Dedifferentiated amniotic fluid mesenchymal stem cell (primary cell): ENCODE measurements around the gene CSAD.

Experiments
- DNase-seq: peaks from one replicate; pipeline ENCODE4 v3.0.0-alpha.2; 2016; ENCODE audit errors: extremely low spot score

Gene CSAD, protein sequence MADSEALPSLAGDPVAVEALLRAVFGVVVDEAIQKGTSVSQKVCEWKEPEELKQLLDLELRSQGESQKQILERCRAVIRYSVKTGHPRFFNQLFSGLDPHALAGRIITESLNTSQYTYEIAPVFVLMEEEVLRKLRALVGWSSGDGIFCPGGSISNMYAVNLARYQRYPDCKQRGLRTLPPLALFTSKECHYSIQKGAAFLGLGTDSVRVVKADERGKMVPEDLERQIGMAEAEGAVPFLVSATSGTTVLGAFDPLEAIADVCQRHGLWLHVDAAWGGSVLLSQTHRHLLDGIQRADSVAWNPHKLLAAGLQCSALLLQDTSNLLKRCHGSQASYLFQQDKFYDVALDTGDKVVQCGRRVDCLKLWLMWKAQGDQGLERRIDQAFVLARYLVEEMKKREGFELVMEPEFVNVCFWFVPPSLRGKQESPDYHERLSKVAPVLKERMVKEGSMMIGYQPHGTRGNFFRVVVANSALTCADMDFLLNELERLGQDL

DNA sequence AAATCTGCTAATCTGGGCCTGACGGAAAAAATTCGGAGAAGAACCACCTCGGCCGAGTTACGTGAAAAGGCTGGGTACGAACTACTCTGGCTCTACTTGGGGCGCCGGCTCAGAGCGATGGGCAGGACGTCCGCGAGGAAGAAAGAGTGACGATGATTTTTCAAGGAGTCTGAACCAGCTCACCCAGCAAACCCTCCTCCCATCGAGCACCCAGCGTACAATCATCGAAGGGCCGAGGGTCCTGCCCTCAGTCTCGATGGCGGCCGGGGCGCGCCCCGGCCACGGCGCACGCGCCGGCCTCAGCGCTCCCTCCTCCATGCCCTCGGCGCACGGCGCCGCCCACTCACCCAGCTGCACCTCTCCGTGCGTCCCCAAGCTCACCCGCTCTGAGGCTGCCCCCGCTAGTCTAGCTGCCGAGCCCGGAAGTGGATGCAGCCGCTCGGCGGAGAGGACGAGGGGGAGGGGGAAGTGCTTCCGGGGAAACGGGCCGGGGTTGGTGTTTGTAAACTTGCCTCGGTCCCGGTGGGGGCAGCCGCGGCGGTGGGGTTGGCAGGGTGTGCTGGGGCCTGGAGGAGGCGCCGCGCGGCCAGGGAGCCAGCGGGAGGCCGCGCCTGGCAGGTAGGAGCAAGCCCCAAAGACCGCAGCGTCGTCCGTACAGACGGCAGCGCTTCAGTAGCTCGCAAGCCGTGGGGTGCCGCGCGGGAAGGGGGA lies at the start of gene CSAD, which contains the start of gene ZNF740:
Gene CSAD, minus strand, starts transcription at position 706 of the 711 bp plus-strand sequence. CDS start 7,455 bp downstream, outside the sequence.
Gene ZNF740, plus strand, starts transcription at position 503 of the 711 bp plus-strand sequence. CDS start 1,262 bp downstream, outside the sequence.
- peak; percentile 97 for DNase-seq

DNA sequence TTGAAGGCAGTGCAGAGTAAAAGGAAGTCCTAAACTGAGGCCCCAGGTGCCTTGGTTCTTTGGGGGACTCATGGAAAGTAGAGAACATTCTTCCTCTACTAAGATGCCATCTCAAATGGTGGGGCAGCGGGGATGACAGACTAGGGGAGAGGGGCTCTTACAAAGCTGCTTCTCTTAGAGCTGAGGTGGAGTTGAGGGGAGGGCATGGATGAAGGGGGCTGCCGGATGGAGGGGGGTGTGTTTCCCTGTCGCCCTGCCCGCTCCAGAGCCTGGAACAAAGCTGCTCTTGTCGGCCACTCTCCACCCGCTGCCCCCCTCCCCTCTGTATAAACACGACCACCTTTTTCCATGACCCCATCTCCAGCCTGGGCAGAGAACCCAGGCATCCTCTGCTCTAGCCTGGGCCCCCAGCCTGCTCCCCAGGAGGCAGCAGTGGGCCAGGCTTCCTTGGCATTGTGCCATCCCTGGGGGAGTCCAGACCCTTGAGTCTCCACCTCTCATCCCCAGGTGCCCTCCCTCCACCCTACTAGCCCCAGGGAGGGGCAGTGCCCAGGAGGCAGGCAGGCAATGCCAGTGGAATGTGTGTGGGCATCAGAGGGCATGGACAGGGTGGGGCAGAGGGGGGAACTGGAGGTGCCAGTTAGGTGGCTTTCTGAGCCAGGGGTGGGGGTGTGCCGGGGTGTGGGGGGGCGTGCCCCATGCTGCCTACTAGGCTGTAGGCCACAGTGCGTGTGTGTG lies 49.6 kb upstream of the CSAD start:
- no peak for DNase-seq

DNA sequence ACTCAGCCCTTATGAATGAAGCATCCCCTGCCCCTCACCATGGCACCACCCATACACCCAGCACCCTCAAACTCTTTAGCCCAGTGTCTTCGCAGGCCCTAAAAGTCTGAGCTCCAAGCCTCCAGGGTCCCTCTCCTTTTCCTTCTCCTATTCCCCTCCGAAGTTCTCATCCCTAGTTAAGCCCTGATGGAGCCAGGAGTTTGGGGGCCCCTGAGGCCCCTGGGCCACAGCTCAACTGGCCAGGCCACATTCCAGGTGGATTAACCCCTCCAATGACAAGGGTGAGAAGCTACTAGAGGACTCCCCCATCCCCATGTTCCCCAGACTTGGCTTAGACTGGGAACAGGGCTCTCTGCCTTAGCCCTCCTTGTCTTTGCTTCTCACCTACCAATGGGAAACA lies 48.7 kb upstream of the CSAD start:
- DNase-seq, result no peak

DNA sequence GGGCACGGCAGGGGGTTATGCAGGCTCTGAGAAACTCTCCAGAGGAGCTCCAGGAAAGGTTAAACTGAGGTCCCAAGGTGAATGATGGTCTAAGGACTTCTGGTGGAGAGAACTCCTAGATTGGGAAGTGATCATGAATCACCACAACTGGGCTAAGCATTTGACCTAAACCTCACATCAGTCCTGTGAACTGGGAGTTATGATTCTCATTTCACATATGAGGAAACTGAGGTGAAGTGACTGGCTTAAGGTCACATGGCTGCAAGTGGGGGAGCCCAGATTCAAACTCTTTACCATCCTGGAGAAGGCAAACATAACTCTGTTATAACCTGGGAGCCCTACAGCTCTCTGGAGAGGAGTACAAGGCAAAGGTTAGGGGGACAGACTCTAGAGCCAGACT lies 47.1 kb upstream of the CSAD start:
- DNase-seq, result no peak

DNA sequence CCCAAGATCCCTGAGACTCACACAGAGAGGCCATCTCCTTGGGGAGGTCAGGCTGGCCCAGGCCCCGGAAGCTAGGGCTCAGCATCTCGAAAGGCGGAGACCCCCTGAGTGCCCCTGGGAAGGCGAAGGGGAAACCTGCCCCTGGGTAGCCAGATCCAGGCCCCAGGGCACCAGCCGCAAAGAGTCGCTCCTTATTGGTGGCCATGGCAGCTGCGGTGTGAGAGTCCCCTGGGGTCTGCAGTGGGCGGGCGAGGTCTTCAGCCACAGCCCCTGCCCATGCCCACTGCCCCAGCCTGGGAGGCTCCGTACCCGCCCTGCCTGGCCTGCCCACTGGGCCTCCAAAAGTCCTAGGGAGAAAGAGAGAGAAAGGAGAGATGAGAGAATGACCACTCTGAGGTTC lies 46.6 kb upstream of the CSAD start:
- no peak for DNase-seq

DNA sequence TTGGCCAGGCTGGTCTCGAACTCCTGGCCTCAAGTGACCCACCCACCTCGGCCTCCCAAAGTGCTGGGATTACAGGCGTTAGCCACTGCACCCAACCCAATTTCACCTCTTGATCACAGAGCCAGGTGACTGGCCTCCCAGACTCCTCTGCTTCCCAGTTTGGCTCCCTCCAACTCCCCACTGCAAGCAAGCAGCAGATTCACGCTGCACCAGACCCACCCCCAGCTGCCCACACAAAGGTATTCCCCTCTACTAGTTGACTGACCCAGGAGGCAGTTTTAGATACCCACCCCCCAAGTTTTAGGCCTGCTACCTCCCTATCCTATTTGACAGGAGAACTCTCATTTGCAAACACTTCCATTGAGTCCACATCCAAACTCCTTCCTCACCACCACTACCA lies 46.1 kb upstream of the CSAD start:
- no peak for DNase-seq

DNA sequence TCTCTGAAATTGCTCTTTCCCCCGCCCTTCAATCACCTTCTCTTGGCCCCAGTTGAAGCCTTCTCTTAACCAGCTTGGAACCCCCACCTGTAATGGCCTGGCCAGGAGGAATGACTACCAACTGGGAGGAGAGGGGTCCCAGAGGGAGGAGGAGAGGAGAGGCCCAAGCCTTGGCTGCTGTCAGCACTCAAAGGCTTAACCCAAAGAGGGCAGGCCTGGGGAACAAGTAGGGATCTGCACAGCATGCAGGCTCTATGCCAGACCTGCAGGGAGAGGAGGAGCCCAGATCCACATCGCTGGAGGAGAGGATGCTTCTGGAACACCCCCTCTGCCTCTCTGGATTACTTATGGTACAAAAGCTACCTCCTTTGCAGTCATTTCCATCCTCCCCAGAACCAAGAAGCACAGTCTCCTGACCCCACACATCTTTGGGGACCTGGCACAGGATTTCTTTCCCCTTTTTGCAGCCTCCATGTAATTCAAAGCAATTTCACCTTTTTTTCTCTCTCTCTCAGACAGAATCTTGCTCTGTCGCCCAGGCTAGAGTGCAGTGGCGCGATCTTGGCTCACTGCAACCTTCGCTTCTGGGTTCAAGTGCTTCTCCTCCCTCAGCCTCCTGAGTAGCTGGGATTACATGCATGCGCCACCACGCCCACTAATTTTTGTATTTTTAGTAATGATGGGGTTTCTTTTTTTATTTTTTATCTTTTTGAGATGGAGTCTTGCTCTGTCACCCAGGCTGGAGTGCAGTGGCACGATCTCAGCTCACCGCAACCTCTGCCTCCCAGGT lies 45.1 kb upstream of the CSAD start:
- no peak for DNase-seq

DNA sequence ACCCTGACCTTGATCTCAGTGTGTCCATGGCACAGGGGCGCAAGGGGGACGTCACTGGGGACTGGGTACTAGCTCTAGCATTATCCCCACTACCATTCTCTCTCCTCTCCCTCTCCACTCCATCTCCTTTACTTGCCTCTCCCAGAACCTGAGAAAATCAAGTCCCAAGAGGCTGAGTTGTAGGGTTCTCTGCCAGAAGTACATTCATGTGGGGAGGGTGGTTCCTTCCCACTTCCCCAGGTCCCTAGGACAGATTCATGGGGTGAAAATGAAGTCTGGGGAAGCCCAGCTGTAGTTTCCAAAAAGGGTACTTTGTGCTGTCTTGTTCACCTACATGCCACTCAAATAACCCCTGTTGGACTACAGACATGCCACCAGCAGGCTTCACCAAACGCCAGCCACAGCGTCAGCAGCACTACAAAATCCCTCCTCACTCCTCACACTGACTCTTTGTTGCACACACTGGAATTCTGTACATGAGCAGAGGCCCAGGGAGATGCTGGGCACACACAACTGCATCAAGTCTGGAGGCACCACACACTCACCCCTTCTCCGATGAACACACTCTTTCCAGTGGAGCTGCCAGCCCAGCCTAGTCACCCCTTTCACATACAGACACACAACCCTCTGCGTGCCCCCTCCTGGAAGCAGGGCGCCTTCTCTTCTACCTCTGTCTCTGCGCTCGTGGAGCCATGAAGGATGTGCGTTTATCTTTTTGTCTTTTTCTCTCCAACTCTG lies 44.3 kb upstream of the CSAD start:
- no peak for DNase-seq

DNA sequence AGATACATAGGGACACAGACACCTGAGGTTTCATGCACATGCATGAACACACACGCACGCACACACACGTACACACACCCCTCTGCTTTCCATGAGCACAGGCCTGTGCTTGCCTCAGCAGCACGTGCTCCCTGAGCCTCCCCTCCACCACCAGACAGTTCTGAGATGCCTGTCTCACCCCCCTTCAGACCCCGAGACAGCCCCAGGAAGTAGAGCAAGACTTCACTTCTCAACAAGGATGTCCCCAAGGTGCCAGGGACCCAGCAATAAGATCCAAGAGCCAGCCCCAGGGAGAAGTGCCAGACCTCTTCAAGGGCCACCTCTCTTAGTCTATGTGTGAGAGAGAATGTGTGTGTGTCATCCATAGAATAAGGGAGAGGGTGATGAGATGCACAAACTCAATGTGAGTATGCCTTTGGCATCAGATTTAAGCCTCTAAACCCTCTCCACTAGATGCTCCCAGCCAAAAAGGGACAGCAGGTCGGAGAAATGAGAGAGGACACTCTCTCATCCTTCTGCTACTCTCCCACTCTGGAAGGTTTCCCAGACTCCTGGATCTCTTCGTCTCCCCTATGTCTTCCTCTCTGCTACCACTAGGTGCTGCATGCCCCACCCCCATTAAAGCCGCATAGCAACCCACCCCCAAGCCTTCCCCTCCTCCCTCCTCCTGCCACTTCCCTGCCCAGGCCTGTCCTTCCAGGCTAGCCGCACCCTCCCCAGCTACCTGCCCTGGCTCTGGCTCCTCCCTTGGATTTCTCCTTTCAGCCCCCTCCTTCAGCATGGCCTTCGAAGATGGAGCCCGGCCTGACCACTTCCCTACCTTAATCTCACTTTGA lies 43.6 kb upstream of the CSAD start:
- DNase-seq, result no peak

DNA sequence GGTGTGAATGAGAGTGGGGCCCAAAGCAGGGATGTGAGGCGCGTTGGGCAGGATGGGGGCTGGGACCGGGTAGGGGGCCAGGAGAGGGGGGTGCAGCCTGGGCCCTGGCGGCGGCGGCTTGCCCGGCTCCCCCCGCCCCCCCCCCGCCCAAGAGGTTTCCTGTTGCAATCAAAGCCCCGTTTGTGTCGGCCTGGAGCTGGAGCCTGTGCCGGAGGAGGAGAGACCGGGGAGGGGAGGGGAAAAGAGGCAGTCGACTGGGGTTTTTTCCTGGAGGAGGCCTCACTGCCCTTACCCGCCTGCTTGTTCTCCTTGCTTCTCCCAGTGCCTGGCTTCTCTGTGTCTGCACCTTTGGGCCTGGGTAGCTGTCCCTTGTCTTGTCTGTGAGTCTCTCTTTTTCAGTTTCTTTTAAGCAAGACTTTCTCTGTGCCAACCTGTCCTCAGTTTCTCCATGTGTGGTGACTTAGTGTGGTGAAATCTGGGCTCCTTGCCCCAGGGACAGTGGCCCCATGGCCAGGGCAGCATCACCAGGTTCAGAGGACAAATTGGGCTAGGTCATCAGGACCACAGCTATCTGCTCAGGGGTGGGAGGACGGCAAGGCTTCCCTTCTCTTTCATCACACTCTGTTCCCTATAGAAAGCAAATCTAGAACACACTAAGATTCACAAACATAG lies 42.8 kb upstream of the CSAD start:
- DNase-seq, result peak; percentile 52

DNA sequence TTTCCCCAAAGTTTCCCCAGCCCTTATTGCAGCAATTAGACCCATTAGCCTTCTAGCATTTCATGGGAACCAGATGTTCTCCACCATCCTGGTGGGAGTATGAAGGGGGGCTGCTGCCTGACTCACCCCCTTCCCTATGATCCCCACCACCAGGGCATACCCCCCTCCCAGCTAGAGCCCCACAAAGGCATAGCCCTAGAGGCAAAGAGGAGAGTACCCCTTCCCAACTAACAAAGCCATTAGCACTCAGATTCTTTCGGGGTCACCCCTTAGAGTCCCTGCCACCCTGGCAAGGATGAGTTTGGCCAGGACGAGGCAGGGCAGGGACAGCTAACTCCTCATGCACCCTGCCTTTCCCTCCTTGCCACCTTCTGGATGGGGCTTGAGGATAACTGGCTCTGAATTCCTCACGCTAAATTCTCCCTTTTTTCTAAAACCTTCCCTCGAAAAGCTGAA lies 42.1 kb upstream of the CSAD start:
- no peak for DNase-seq

DNA sequence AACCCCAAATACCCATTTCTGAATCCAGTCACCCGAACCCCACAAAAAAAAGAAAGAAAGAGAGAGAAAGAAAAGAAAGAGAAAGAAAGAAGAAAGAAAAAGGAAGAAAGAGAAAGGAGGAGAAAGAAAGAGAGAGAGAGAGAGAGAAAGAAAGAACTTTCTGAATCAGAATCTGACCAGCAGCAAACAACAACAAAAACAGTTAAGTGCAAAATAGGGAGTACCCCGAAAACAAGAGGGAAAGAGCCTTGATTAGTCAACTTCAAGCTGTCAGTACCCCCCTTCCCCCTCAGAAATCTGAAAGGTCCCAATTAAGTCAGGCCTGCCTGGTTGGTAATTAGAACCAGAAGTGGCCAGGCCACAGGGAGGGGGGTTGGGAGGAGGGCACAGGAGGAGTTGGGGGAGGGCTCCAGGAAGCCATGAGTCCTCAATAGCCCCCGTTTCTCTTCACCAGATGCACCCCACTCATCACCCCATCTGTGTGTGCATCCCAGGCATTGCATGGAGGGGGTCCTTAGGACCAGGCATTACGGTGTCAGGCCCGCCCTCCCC lies 41.5 kb upstream of the CSAD start:
- no peak for DNase-seq

DNA sequence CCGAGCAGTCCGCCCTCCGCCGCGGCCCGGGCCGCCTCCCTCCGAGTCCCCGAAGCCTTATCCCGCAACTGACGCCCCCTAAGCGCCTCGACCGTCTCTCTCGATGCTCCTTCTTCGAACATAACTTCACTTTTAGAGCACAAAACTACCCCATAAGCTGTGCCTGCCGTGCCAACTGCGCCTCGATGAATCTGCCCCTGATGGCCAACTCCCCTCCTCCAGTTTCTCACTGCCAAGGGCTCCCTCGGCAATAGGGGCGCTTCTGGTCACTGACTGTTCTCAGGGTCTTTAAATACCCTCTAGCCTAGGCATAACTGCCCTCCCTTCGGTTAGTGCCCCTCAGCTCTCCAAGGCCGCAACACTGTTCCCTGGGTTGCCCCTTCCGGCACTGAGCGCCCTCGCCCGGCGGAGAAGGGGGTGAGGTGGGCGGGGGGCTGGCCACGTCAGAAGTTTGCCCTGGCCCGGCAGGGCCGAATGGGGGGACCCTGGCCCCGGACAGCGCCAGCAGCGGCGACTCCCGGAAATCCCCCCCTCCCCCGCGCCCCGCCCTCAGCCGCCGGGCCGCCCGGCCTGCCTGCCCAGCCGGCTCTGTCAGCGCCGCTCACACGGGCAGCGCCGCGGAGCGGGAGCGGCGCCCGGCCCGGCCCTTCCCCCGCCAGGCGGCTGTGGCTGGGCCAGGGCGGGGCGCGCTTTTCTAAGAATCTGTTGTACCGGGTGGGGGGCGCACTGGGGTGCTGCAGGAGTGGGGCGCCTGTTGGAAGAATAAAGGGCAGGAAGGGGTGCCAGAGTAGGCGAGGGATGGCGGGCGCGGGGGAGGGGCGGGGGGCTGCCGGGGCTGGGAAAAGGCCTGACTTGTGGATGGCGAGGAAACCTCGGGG lies 40.7 kb upstream of the CSAD start:
- no peak for DNase-seq

DNA sequence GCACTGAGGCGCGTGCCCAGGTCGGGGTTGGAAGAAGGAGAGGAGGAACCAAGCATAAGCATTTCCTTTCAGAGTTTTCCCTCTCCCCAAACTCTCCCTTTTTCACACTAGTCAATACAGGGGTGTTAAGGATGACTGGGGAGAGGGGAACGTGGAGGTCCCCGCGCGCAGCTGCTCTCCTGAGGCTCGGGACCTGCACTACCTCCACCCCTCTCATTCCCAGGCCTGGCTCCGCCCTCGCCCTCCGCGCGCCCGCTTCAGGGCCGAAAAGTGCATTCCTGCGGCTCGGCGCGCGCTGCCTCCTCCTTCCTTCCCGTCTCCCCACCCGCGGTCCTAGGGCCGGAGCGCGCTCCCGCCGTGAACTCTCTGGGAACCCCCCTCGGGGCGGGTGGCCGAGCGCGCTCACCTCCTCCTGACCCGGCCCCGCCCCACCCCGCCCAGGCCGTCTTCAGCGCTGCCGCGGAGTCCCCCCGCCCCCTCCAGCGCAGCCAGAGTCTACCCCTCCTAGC lies 40.0 kb upstream of the CSAD start:
- DNase-seq, result peak; percentile 86

DNA sequence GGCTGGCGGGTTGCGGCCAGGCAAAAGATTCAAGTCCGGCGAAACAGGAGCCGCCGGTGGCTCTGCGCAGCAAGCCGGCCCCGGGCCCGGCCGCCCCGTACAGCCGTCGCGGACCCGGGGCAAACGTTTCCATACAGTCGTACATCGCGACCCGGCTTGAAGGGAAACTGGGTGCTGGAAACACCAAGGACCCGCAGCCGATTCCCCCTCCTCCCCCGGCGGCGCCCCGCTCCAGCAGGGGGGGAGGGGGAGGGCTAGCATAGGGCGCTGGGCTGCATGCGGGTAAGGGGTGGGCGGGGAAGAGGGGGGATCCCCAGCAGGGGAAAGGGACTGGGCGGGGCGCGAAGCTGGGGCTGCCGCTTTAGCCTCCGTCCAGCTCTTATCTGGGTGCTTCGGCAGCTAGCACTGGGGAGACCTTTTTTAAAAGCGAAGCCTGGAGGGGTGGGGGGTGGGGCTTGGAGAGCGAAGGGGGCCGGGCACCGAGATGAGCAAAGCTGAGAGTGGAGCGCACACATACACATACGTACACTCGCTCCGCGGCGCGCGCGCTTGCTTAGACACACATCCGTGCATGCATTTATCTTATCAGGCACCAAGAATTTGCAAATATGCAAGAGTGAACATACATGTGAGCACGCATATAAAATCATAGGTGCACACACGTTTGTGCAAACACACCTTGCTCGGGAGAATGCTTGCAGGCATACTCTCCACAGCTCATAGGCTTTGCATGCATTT lies 39.4 kb upstream of the CSAD start:
- DNase-seq, result peak; percentile 45

DNA sequence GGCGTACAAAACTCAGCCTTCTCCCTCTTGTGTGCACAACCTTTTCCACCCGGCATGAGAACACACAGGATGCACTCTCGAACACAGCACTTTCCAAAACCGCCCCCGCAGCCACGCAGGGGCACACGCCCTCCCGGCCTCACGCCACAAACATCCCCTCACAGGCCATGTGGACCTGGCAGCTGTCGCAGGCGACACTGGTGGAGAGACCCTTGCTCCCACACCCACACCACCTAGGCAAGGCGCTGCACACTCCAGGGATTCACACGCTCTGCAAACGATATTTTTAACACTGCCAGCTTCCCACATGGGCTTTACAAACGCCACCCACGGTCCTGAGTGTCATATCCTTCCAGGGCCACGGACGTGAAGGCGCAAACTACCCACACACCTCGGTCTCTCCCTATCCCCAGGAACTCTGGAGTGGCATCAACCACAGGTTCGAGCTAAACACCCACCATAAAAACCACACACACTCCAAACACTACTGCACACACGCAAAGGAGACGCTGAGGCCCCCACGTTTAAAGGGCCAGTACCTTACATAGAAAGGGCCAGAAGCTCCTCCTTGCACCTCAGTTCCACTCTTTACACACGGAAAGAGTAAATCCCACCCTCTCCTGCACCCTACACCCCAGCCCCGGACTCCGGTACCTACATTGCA lies 38.7 kb upstream of the CSAD start:
- peak; percentile 42 for DNase-seq
